NCI-H345 treated with DMSO at 0.1 percent for 48 hours (cell line): ENCODE results near the gene BRDT.

Experiments used
- DNase-seq: peaks from one replicate; lab custom pipeline; 2025; ENCODE audit not compliant: unreplicated experiment; lab: John Stamatoyannopoulos, UW

Gene BRDT

GRCh38 chr1:91949356-91949699 is at the start of gene BRDT:
BRDT (plus strand) TSS chr1:91949401; CDS start chr1:91962755, 13,354 bp downstream.
- DNase-seq = no peak

GRCh38 chr1:91900562-91900961 is 48.6 kb upstream of the BRDT start:
- no peak for DNase-seq

DNA sequence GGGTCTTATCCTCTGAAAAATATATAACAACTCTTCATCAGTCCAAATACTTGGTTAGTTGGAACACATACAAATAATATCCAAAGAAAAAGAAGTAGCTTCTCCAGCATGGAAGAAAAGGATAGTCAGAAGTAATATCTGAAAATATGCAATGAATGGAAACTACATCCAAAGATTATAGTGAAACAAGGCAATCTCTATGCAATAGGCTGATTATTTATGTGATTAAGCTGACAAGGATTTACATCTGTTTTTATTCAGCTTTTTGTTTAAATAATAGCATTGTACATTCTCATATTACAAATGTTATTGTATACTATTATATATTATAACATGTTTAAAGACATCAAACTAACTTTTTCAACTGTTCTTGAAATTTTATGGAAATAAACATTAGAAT is 48.0 kb upstream of the BRDT start:
- DNase-seq = no peak

DNA sequence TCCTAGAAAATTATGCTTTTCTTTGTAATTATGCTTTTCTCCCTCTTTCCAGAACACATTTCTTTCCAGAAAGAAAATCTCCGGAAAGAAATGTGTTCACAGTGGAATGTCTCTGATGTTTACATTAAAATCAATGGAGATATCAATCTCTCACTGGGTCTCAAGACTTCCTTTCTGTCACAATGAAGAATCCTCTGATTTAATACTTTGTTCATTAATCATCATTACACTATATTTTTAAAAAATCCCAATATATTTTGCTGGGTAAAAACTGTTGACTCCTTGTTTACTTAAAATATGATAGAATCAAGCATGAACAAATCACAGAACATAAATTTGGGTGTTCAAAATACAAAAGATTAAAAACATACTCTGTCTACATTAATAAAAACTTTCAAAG is 36.9 kb upstream of the BRDT start:
- DNase-seq = no peak

DNA sequence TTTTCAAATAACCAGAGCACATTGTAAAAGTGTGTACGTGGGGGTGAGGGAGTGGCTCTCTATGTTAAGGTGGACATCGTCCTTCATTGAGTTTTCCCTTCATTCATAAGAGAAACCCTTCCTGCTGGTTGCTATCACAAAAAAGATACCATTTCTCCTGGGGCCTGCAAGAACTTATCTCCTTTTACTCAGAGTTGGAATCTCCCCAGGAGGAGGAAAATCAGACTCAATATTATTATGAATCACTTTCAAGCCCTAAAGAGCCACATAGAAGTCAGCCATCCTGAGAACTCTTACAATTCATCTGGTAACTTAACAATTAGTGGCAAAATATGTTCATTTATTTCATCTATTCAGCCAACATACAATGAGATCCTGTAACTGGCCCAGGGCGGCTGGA is 36.2 kb upstream of the BRDT start:
- DNase-seq = no peak

DNA sequence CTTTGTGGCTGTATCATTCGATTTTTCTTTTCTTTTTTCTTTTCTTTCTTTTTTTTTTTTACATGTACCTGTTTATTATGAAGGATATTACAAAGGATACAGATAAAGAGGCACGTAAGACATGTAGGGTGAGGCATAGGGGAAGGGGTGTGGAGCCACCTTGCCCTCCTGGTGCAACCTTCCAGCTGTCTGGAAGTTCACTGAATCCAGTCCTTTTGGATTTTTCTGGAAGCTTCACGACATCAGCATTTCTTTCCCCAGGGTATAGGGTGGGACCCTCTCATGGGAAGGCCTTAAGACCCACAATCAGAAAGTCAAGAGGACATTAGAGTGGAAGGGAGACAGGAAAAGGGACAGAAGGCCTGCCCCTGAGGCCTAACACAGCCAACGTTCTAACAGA is 33.2 kb upstream of the BRDT start:
- DNase-seq = no peak

- no peak for DNase-seq
These were observed 32.3 kb upstream of the BRDT start for GRCh38 chr1:91916811-91917460.

DNA sequence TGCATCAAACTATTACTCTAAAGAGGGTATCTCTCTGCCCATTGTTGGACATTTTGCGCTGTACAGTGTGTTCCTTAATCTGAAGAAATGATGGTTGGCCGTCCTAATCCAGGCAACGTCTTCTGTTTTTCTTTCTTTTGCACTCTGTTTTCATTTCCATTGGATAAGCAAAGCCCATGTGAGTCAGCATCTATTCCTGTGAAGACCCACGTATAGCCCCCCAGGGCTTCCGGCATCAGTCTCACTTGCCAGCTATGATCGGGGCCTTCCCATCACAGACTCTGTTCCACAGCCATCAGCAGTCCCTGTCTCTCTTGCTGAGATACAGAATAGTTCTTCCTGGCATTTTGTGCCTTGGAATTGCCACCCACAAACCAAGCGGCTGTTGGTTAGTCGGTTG is 29.2 kb upstream of the BRDT start:
- no peak for DNase-seq

GRCh38 chr1:91924146-91924545 is 25.1 kb upstream of the BRDT start:
- no peak for DNase-seq

DNA sequence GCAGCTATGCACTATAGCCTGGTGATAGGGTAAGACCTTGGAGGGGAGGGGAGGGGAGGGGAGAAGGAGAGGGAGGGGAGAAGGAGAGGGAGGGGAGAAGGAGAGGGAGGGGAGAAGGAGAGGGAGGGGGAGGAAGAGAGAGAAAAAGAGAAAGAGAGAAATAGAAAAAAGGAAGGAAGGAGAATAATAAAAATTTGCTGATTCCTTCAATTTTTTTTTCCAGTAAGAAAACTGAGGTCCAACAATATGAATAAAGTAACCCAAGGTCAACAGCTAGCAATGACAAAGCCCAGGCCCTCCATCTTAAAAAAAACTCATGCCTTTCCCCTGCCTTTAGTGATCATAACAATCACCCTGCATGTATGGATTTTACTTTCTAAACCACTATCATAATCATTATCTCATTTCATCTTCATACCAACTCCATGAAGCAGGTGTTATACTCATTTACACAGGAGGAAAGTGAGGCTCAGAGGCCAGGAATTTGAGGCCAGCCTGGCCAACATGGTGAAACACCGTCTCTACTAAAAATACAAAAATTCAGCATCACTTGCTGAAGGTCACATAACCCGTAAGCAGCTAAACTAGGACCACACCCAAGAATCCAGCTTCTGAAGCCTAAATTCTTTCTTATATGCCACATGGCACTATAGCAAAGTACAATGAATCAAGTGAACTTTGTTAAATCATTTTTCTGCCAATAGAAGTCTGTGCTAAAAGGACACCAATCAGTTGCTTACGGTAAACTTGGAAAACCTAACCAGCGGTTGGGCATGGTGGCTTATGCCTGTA is 23.4 kb upstream of the BRDT start:
- no peak for DNase-seq

DNA sequence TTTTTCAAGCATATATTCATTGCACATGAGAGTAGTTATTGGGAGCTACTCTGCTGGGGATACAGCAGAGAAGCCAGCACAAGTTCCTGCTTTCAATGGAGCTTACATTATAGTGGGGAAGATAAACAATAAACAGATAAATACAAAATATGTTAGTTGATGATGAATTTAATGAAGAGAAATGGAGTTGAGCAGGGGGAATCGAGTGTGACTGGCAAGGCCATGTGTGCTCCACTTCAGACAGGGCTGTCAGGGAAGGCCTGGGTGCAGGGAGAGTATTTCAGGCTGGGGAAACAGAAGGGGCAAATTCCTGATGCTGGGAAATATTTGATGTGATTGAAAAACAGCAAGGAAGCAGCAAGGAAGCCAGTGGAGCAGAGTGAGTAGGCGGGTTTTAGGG is 21.2 kb upstream of the BRDT start:
- DNase-seq = no peak

DNA sequence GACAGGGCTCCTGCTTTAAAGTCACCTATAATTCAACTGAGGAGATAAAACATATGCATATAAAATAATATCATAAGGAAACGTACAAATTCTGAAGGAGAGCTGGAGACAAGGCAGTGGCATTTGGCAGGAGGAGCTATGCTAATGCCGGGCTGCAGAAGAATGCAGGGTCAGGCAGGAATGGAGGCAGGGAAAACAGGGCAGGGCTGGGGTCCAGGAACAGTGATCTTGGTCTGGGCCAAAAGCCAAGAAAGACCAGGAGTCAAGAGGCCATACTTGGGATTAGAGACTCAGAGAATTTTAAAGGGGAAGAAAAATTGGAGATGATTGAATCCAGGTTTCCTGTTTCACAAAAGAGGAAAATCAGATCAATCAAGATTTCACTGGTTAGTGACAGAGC is 20.0 kb upstream of the BRDT start:
- DNase-seq = no peak

DNA sequence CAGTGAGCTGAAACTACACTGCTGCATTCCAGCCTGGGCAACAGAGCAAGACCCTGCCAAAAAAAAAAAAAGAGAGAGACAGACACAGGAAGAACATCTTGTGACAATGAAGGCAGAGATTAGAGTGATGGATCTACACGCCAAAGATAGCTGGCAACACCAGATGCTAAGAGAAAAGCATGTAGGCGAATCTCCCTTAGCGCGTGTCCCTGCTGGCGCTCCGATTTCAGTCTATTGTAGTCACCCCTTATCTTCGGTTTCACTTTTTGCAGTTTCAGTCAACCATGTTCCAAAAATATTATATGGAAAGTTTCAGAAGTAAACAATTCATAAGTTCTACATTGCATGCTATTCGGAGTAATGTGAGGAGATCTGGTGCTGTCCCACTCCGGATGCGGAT is 11.6 kb upstream of the BRDT start:
- no peak for DNase-seq

- no peak for DNase-seq
These were observed 8.7 kb upstream of the BRDT start for GRCh38 chr1:91940496-91940895.

- DNase-seq = no peak
These were observed 5.1 kb upstream of the BRDT start for GRCh38 chr1:91944087-91944486.

DNA sequence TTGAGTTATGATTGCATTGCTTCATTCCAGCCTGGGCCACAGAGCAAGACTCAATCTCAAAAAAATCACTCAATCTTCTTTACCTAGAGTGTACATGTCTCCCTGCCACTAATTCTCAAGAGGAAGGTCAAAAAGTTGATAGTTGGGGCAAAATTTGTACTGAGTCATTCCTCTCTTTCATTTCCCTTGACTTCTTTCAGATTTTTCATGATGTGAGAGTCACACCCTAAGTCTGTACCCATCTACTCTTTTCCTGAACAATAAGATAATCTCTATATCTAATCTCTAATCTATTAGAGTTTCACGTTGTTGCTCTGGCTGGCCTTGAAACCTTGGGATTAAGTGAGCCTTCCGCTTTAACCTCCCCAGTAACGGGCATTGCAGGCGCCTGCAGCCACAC is 1.1 kb upstream of the BRDT start:
- DNase-seq = no peak

DNA sequence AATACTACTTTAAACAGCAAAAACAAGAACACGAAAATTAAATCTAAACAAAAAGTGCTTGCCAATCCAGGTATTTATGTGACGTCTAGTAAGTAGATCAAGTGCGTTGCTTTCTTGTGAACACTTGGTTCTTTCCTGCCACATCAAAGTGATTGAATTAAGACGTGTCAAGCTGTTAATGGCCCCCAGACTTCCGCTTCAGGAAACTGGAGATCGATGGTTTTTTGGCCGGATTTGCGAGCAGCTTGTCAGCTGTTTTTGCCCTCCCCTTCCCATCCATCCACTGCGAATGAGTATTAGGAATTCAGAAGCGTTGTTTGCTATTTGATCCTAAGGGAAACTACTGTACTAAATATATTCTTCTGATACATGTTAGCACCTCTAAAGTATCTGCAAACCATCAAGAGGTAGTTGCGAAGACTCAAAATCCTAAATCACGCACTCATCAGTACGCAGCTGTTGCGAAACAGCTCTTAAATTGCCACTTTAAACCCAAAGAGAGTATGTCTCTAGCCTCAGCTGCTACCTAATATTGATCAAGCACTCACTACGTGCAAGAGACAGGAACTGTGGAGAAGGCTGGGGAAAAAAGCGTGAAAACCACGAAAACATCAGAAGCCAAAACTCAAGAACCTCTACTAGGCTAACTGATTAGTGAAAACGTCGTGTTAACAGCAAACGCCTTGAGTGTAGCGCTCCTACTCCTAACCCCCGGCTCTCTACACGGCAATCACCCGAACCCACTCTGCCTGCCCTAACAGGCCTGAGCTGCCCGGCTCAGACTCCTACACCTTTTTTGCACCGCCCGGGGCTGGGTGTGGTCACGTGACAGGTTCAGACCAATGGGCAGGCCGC is 473 bp upstream of the BRDT start:
- no peak for DNase-seq

- no peak for DNase-seq
These were observed 3.0 kb downstream of the BRDT start for GRCh38 chr1:91952187-91952586.

DNA sequence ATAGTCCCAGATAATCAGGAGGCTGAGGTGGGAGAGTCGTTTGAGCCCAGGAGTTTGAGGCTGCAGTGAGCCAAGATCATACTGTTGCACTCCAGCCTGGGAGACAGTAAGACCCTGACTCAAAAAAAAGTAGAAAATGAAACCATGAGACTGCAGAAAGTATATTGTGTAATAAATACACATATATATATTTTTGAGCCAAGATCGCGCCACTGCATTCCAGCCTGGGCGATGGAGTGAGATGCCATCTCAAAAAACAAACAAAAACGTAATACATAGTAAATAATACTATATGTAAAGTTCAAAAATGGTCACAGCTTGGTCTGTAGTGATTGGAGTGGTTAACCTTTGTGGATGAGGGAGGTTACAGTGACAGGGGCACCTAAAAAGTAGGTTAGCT is 9.7 kb downstream of the BRDT start:
- DNase-seq = no peak

DNA sequence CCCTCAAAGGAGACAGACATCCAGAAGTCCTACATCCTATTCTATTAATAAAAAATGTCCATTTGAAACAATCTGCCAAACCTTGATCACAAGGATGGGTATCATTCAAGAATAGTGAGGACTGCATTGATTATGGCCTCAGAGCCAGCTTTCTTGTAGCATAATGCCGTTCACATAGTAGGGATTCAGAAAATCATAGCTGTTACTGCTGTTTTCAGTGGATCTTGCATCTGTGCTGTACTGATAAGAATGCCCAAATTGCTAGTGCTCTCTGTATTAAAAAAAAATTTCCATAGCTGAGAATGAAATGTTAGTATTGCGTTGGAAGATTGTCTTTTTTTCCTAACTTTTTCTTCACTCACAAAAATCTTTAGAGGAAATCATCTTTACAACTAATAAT is 19.1 kb downstream of the BRDT start:
- no peak for DNase-seq

GRCh38 chr1:91979383-91979782 is 30.2 kb downstream of the BRDT start:
- DNase-seq = no peak

GRCh38 chr1:91980663-91981062 is 31.5 kb downstream of the BRDT start:
- DNase-seq = no peak
